ENCODE results near the gene OR1J1.

Gene OR1J1

DNA sequence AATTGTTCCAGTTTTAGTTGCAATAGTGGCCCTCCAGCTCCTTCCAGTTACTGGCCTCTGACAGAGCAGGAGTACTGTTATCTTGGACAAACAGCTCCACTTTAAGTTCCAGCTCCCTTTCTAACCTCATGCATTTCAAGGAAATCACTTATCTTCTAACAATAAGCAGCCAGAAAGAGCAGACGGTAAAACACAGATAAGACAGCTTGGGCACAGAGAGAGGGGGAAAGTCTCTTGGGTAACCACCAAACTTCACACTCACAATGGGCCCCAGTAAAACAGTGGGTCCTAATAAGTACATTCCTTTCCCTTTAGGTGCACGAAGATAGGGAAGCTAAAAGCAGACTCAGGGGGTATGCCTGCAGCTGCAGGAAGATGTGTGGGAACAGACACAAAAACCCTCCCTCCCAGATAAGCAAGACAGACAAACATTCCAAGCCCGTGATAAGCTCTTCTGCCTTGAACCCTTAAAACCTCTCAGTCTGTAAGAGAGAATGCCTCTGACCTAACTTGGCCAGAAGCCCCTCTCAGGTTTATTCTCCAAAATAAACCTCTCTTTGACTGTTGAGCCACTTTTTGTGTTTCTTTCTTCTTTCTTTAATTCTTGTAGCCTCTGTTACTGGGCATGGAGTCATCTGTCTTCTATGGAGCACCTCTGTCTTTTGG lies 30.8 kb downstream of the OR1J1 start:
- Histone ChIP-seq H3K9ac (ENCODE audit: low read length) (no peak overlapping the region), H2BK12ac (ENCODE audit: low read length in 2 of 2) (no peak overlapping the region), H4K91ac (ENCODE audit: low read length) (no peak overlapping the region), H3K14ac (ENCODE audit: low read length in 2 of 2) (no peak overlapping the region), H2AFZ (ENCODE audit: low read depth, low read length) (no peak overlapping the region), H3K4ac (ENCODE audit: low read depth in 1 of 2, low read length in 2 of 2) (no peak overlapping the region), H3K9me3 (ENCODE audit: control insufficient read depth, low read length) (no peaks in the 10 kb centered on the region), H3K23ac (ENCODE audit: low read length in 2 of 2) (no peak overlapping the region), H2BK120ac (ENCODE audit: low read depth, low read length) (no peak overlapping the region), H3K79me1 (replicated peaks; ENCODE audit: low read length, poor library complexity, severe bottlenecking) (no peaks in the 10 kb centered on the region), H3K27me3 (ENCODE audit: control insufficient read depth in 1 of 2, insufficient read depth in 1 of 2, low read length in 2 of 2) (no peaks in the 10 kb centered on the region), H4K8ac (ENCODE audit: low read length) (no peak overlapping the region), H3K4me3 (ENCODE audit: insufficient read depth in 1 of 2, low read depth in 1 of 2, low read length in 2 of 2) (no peak overlapping the region), H3K27ac (ENCODE audit: low read length, poor library complexity, severe bottlenecking) (no peak overlapping the region), H3K18ac (ENCODE audit: low read depth in 1 of 2, low read length in 2 of 2) (no peak overlapping the region), H2BK15ac (ENCODE audit: low read depth, poor library complexity, severe bottlenecking) (no peak overlapping the region), H2AK5ac (ENCODE audit: low read length, severe bottlenecking) (no peak overlapping the region), H3K4me1 (ENCODE audit: control insufficient read depth, insufficient read depth, low read depth, low read length) (peaks cover 8% of the 10 kb centered on the region), H3K36me3 (ENCODE audit: control insufficient read depth in 1 of 2, insufficient read depth in 2 of 2, low read depth in 1 of 2, low read length in 2 of 2) (no peaks in the 10 kb centered on the region), H2BK5ac (ENCODE audit: low read depth, low read length, poor library complexity, severe bottlenecking) (no peak overlapping the region), H3K4me2 (ENCODE audit: low read length, poor library complexity, severe bottlenecking) (no peak overlapping the region)
- DNase-seq: no peak
- WGBS: 42% methylated on average over 3 of the region's 3 CpGs

DNA sequence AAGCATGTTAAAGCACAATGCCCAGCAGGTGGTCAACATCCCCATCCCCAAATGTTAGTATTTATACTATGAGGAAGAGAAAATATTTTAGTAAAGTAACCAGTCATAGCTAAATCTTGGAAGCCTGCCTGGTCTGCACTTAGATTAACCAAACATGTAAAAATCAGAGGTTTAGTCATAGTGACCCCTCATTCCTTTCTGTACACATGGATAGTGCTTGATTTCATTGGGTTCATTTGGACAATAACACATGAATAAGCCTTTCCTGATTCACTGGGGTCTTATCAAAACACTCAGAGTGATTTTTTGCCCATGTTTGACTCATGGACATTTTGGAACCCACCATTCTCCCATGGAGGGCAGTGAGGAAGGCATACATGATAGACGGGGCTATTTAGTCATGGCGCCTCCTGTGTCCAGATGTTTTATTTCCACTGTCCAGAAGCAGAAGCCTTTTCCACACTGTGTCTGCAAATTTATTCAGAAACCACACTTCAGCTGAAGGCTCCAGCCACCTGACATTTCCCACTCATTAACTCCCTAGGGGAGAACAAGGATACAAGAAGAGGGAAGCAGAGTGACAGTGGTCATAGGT lies 32.5 kb downstream of the OR1J1 start:
- no peak overlapping the region for H4K91ac ChIP-seq (ENCODE audit: low read length)
- no peak overlapping the region for H2AFZ ChIP-seq (ENCODE audit: low read depth, low read length)
- H2AK5ac ChIP-seq (ENCODE audit: low read length, severe bottlenecking): no peak overlapping the region
- 69% methylated on average over 2 of the region's 2 CpGs for WGBS
- no peaks in the 10 kb centered on the region for H3K27me3 ChIP-seq (ENCODE audit: control insufficient read depth in 1 of 2, insufficient read depth in 1 of 2, low read length in 2 of 2)
- H2BK15ac ChIP-seq (ENCODE audit: low read depth, poor library complexity, severe bottlenecking): no peak overlapping the region
- no peak overlapping the region for H2BK120ac ChIP-seq (ENCODE audit: low read depth, low read length)
- no peak overlapping the region for H4K8ac ChIP-seq (ENCODE audit: low read length)
- no peaks in the 10 kb centered on the region for H3K9me3 ChIP-seq (ENCODE audit: control insufficient read depth, low read length)
- no peaks in the 10 kb centered on the region for H3K79me1 ChIP-seq (replicated peaks; ENCODE audit: low read length, poor library complexity, severe bottlenecking)
- no peak overlapping the region for H2BK12ac ChIP-seq (ENCODE audit: low read length in 2 of 2)
- no peaks in the 10 kb centered on the region for H3K36me3 ChIP-seq (ENCODE audit: control insufficient read depth in 1 of 2, insufficient read depth in 2 of 2, low read depth in 1 of 2, low read length in 2 of 2)
- H3K27ac ChIP-seq (ENCODE audit: low read length, poor library complexity, severe bottlenecking): no peak overlapping the region
- no peak overlapping the region for H3K4me2 ChIP-seq (ENCODE audit: low read length, poor library complexity, severe bottlenecking)
- DNase-seq: peak; percentile 10
- no peak overlapping the region for H3K23ac ChIP-seq (ENCODE audit: low read length in 2 of 2)
- peaks cover 8% of the 10 kb centered on the region for H3K4me1 ChIP-seq (ENCODE audit: control insufficient read depth, insufficient read depth, low read depth, low read length)
- no peak overlapping the region for H3K4ac ChIP-seq (ENCODE audit: low read depth in 1 of 2, low read length in 2 of 2)
- no peak overlapping the region for H2BK5ac ChIP-seq (ENCODE audit: low read depth, low read length, poor library complexity, severe bottlenecking)
- H3K4me3 ChIP-seq (ENCODE audit: insufficient read depth in 1 of 2, low read depth in 1 of 2, low read length in 2 of 2): peak overlapping the region in 1 of 2 experiments; percentile 38
- peak overlapping the region; percentile 22 for H3K9ac ChIP-seq (ENCODE audit: low read length)
- H3K18ac ChIP-seq (ENCODE audit: low read depth in 1 of 2, low read length in 2 of 2): no peak overlapping the region
- no peak overlapping the region for H3K14ac ChIP-seq (ENCODE audit: low read length in 2 of 2)

DNA sequence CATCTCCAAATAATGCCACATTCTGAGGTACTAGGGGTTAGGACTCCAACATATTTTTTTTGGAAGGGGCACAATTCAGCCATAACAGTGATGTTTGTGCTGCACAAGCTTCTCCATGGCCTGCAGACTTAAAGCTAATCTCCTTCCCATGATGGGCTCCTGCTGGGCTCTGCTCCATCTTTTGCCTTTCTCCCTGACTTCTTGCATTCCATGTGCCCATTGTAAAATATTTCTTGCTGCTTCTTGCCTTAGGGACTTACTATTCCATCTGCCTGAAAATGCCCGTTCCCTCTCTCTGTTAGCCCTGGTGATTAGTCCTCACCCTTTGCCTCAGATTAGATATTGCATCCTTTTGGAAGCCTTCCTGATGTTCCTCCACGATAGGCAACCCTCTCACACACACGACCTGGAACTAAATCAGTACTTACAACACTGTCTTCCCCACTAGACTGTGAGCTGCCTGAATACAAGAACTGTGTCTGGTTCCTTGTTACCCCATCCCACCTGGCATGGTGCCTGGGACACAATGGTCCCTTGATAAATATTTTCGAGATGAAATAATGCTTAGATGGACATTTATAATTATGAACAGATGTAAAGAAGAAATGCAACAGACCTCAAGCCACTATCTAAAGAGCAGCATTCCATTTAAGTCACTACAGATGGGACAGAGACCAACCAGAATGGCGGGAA lies 33.5 kb downstream of the OR1J1 start:
- Histone ChIP-seq H3K79me1 (replicated peaks; ENCODE audit: low read length, poor library complexity, severe bottlenecking) (no peaks in the 10 kb centered on the region), H3K18ac (ENCODE audit: low read depth in 1 of 2, low read length in 2 of 2) (no peak overlapping the region), H3K4me1 (ENCODE audit: control insufficient read depth, insufficient read depth, low read depth, low read length) (peaks cover 5% of the 10 kb centered on the region), H2AFZ (ENCODE audit: low read depth, low read length) (no peak overlapping the region), H2BK15ac (ENCODE audit: low read depth, poor library complexity, severe bottlenecking) (no peak overlapping the region), H3K9me3 (ENCODE audit: control insufficient read depth, low read length) (no peaks in the 10 kb centered on the region), H3K23ac (ENCODE audit: low read length in 2 of 2) (no peak overlapping the region), H3K36me3 (ENCODE audit: control insufficient read depth in 1 of 2, insufficient read depth in 2 of 2, low read depth in 1 of 2, low read length in 2 of 2) (no peaks in the 10 kb centered on the region), H3K9ac (ENCODE audit: low read length) (no peak overlapping the region), H2BK5ac (ENCODE audit: low read depth, low read length, poor library complexity, severe bottlenecking) (no peak overlapping the region), H2BK12ac (ENCODE audit: low read length in 2 of 2) (no peak overlapping the region), H3K27me3 (ENCODE audit: control insufficient read depth in 1 of 2, insufficient read depth in 1 of 2, low read length in 2 of 2) (no peaks in the 10 kb centered on the region), H3K27ac (ENCODE audit: low read length, poor library complexity, severe bottlenecking) (no peak overlapping the region), H2BK120ac (ENCODE audit: low read depth, low read length) (no peak overlapping the region), H3K4me3 (ENCODE audit: insufficient read depth in 1 of 2, low read depth in 1 of 2, low read length in 2 of 2) (peak overlapping the region in 1 of 2 experiments; percentile 38), H2AK5ac (ENCODE audit: low read length, severe bottlenecking) (no peak overlapping the region), H3K14ac (ENCODE audit: low read length in 2 of 2) (no peak overlapping the region), H4K8ac (ENCODE audit: low read length) (no peak overlapping the region), H4K91ac (ENCODE audit: low read length) (no peak overlapping the region), H3K4ac (ENCODE audit: low read depth in 1 of 2, low read length in 2 of 2) (no peak overlapping the region), H3K4me2 (ENCODE audit: low read length, poor library complexity, severe bottlenecking) (no peak overlapping the region)
- no peak for DNase-seq
- WGBS: 27% methylated on average over 4 of the region's 5 CpGs

DNA sequence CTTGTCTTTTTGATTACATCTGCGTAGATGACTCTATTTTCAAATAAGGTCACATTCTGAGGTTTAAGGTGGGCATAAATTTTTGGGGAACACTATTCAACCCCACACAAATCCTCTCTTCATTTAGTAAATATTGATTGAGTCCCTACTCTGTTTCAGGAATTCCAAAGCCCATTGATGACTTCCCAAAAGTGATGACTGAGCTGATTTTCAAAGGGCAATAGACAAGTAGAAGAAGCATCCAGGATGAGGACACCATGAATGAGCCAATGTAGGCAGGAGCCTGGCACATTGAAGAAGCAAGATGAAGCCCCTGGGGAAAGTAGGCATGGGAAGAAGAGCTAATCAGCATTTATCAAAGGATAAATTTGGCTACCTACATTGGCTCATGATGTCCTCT lies 35.2 kb downstream of the OR1J1 start:
- no peak overlapping the region for H3K14ac ChIP-seq (ENCODE audit: low read length in 2 of 2)
- H3K23ac ChIP-seq (ENCODE audit: low read length in 2 of 2): no peak overlapping the region
- no peak overlapping the region for H3K18ac ChIP-seq (ENCODE audit: low read depth in 1 of 2, low read length in 2 of 2)
- no peak overlapping the region for H3K4ac ChIP-seq (ENCODE audit: low read depth in 1 of 2, low read length in 2 of 2)
- H4K91ac ChIP-seq (ENCODE audit: low read length): no peak overlapping the region
- no peak overlapping the region for H2BK120ac ChIP-seq (ENCODE audit: low read depth, low read length)
- H3K4me2 ChIP-seq (ENCODE audit: low read length, poor library complexity, severe bottlenecking): no peak overlapping the region
- H3K27ac ChIP-seq (ENCODE audit: low read length, poor library complexity, severe bottlenecking): no peak overlapping the region
- H2BK12ac ChIP-seq (ENCODE audit: low read length in 2 of 2): no peak overlapping the region
- H3K36me3 ChIP-seq (ENCODE audit: control insufficient read depth in 1 of 2, insufficient read depth in 2 of 2, low read depth in 1 of 2, low read length in 2 of 2): no peaks in the 10 kb centered on the region
- H3K4me1 ChIP-seq (ENCODE audit: control insufficient read depth, insufficient read depth, low read depth, low read length): peaks cover 3% of the 10 kb centered on the region
- H4K8ac ChIP-seq (ENCODE audit: low read length): no peak overlapping the region
- no peak for DNase-seq
- no peak overlapping the region for H2AK5ac ChIP-seq (ENCODE audit: low read length, severe bottlenecking)
- no peaks in the 10 kb centered on the region for H3K79me1 ChIP-seq (replicated peaks; ENCODE audit: low read length, poor library complexity, severe bottlenecking)
- H3K9me3 ChIP-seq (ENCODE audit: control insufficient read depth, low read length): no peaks in the 10 kb centered on the region
- H2BK15ac ChIP-seq (ENCODE audit: low read depth, poor library complexity, severe bottlenecking): no peak overlapping the region
- H3K27me3 ChIP-seq (ENCODE audit: control insufficient read depth in 1 of 2, insufficient read depth in 1 of 2, low read length in 2 of 2): no peaks in the 10 kb centered on the region
- no peak overlapping the region for H3K4me3 ChIP-seq (ENCODE audit: insufficient read depth in 1 of 2, low read depth in 1 of 2, low read length in 2 of 2)
- H2BK5ac ChIP-seq (ENCODE audit: low read depth, low read length, poor library complexity, severe bottlenecking): no peak overlapping the region
- no peak overlapping the region for H2AFZ ChIP-seq (ENCODE audit: low read depth, low read length)
- 80% methylated on average over 1 of the region's 1 CpG for WGBS
- H3K9ac ChIP-seq (ENCODE audit: low read length): no peak overlapping the region

Measured in mesenchymal stem cell (in vitro differentiated cells and primary cell).